SH-SY5Y (cell line): Measurements from ENCODE around the gene PIK3R4.

Experiments
- GATA2 ChIP-seq: IDR thresholded peaks from 2 replicates; pipeline ENCODE4 v1.6.1; 2011; ENCODE audit warnings: mild to moderate bottlenecking, low read depth, low read length
- GATA3 ChIP-seq: IDR thresholded peaks from 2 replicates; pipeline ENCODE4 v1.6.1; 2011; ENCODE audit warnings: low read depth, mild to moderate bottlenecking, low read length, moderate library complexity

DNA sequence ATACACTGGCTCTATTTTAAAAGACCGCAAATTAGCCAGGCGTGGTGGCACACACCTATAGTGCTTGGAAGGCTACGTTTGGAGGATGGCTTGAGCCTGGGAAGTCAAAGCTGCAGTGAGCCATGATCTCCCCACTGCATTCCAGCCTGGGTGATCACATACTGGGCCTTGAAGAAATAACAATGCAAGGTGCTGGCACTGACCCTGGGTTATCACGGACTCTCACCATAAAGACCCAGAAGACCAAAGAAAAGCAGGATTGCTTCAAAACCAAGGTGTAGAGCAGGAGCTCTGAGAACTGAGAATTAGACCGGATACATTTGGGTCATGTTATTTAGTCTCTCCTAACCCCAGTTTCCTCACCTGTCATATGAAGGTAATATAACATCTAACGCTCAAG is 14.8 kb downstream of the PIK3R4 start:
- TF ChIP-seq GATA2 (no peak), GATA3 (no peak)
